HG03354 (cell line): Measurements from ENCODE around the gene ARL6IP5.

ENCODE experiments used
- ATAC-seq: cut with Tn5 transposase; IDR thresholded peaks from one replicate; pipeline ENCODE4 v1.9.1; 2021; ENCODE audit warnings: mild to moderate bottlenecking; ENCODE audit not compliant: unreplicated experiment, poor library complexity, severe bottlenecking

The ARL6IP5 gene

GRCh38 chr3:69142797-69143454 lies 58.2 kb downstream of the ARL6IP5 start:
- ATAC-seq, result no peak

GRCh38 chr3:69143612-69144011 lies 58.9 kb downstream of the ARL6IP5 start:
- no peak for ATAC-seq

GRCh38 chr3:69144631-69145245 lies 60.0 kb downstream of the ARL6IP5 start:
- ATAC-seq, result no peak

GRCh38 chr3:69145688-69146087 lies 61.0 kb downstream of the ARL6IP5 start:
- no peak for ATAC-seq

DNA sequence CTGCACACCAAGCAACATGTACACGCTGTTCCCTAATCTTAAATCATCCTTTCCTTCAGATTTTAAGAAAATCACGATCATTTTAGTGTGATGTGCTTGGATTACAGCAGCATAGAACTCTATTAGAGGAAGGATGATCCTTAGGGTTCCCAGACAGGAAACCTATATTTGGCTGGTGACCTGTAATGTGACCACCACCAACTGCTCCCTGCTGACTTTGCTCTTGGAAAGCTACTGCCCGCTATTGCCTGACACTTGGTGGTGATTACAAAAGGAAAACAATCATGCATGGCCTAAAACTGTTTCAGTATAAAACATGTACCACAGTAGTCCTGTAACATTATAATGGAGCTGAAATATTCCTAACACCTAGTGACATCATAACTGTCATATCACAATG lies 64.8 kb downstream of the ARL6IP5 start:
- ATAC-seq, result no peak
